K562 treated with DMSO at 1 percent for 4 hours (cell line): ENCODE measurements around the gene BCR. TPM values are rescaled to one million over a fixed set of nuclear protein-coding genes. Genes with fewer than 3 reads are reported as not detected.

Experiments
- total RNA-seq: library from RNA; unstranded; fragments of 300-600 nt; gene quantifications from 2 replicates; pipeline ENCODE4 v1.2.3, GENCODE V29; 2022; ENCODE audit not compliant: insufficient read depth

BCR gene
- total RNA-seq, result 68.8 and 79.3 TPM in 2 replicates

DNA sequence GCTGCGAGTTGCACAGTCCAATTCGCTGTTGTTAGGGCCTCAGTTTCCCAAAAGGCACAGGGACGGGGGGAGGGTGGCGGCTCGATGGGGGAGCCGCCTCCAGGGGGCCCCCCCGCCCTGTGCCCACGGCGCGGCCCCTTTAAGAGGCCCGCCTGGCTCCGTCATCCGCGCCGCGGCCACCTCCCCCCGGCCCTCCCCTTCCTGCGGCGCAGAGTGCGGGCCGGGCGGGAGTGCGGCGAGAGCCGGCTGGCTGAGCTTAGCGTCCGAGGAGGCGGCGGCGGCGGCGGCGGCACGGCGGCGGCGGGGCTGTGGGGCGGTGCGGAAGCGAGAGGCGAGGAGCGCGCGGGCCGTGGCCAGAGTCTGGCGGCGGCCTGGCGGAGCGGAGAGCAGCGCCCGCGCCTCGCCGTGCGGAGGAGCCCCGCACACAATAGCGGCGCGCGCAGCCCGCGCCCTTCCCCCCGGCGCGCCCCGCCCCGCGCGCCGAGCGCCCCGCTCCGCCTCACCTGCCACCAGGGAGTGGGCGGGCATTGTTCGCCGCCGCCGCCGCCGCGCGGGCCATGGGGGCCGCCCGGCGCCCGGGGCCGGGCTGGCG, at the start of gene BCR:
Gene BCR (plus strand): TSS at position 209 of the 592 bp plus-strand sequence. CDS start 452 bp downstream, outside the sequence.

DNA sequence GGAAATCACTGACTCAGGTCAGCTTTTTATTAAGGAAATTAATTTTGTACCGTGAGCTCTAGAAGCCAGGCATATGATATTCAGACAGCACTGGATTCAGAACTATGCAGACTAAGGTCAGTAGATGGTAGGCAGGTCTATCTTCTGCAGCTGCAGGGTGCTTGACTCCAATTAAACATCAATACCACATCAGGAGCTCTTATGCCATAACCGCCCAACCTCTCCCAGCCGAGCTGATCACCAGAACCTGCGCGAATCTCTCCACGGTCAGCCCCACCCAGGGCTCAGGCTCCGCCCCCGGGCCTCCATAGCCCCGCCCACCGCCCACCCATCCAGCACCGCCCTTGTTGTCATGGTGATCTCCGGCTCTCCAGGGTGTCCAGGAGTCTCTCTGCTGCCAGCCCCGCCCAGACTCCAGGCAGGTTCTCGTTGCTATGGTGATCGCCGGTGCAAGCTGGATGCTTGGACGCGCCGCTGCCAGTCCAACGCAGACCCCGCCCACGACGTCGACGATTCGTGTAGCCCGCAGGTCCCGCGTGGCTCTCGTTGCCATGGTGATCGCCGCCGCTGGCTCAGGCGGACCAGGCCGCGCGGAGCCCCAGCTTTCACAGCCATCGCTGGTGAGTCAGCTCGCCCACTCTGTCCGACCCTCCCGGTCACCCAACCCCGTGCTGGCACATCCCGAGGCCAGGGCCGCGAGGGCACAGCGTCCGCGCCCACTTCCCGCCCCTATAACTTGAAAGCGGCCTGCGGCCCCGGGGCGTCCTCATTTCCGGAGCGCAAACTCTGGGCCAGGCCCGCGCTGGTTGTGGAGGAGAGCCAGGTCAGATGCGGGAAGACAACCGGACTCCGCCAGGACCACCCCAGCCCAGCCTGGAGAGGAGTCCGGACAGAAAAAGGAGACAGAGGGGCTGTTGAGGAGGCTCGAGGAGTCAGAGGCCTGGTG, 35.1 kb upstream of the BCR start, which contains the start of gene RAB36:
Gene RAB36 (plus strand): TSS at position 546 of the 946 bp plus-strand sequence. CDS start 1,140 bp downstream, outside the sequence.

Other genes with a start within 250 kb of the BCR start
- gene GNAZ, start 110.0 kb upstream of the BCR start, total RNA-seq, result 0.83 TPM in 1 of 2 replicates, not detected in the other
- gene RSPH14, start 38.5 kb upstream of the BCR start, total RNA-seq, result not detected in 2 replicates
- gene RAB36, start 35.0 kb upstream of the BCR start, total RNA-seq, result not detected in 2 replicates